Fibroblast of lung (primary cell): Measurements from ENCODE around the gene UPP2.

Source experiments
- CTCF ChIP-seq, 2 donors: IDR thresholded peaks in 1 of 2; conservative IDR thresholded peaks in 1 of 2; 1 replicate in 1 of 2; 2 replicates in 1 of 2; pipeline ENCODE4 v1.5.1; 2011 to 2012; ENCODE audit warnings: low read length in 2 of 2, control low read depth in 1 of 2, inconsistent platforms in 1 of 2, low read depth in 1 of 2, mild to moderate bottlenecking in 1 of 2
- EZH2 ChIP-seq: IDR thresholded peaks from 2 replicates; pipeline ENCODE4 v1.5.1; 2012; ENCODE audit warnings: low read length, control low read depth, mild to moderate bottlenecking; ENCODE audit errors: missing control alignments

- TF ChIP-seq CTCF (conservative IDR thresholded peaks at IDR 0.05 in 1 of 2, IDR thresholded peaks at IDR 0.05 in 1 of 2; ENCODE audit: low read depth in 1 of 2, low read length in 2 of 2) = no peak
- no peak for TF ChIP-seq EZH2
Observed at GRCh38 chr2:158100411-158100810, 1.3 kb upstream of the UPP2 start.
